Endodermal cell (in vitro differentiated cells): ENCODE data around the gene SS18L1. TPM values are rescaled to one million over a fixed set of nuclear protein-coding genes. Genes with fewer than 3 reads are reported as not detected.

Experiments
- DNase-seq: peaks from one replicate; pipeline ENCODE4 v3.0.0-alpha.2; 2017
- H3K27ac ChIP-seq: 2 replicates; pipeline ENCODE4 v1.5.1; 2013; ENCODE audit warnings: mild to moderate bottlenecking, low read depth, low read length, moderate library complexity
- H3K27me3 ChIP-seq: 2 replicates; pipeline ENCODE4 v1.6.1; 2013; ENCODE audit warnings: mild to moderate bottlenecking, low read length, moderate library complexity; ENCODE audit not compliant: insufficient read depth, control insufficient read depth, poor library complexity, severe bottlenecking
- H3K36me3 ChIP-seq: 2 replicates; pipeline ENCODE4 v1.7.0; 2013; ENCODE audit warnings: mild to moderate bottlenecking, low read length, moderate library complexity; ENCODE audit not compliant: control insufficient read depth, insufficient read depth
- H3K4me1 ChIP-seq: one replicate; pipeline ENCODE4 v1.7.0; 2013; ENCODE audit warnings: low read length; ENCODE audit not compliant: control insufficient read depth, insufficient read depth
- H3K4me3 ChIP-seq: 2 replicates; pipeline ENCODE4 v1.5.1; 2013; ENCODE audit warnings: mild to moderate bottlenecking, low read length, moderate library complexity
- H3K9ac ChIP-seq: 2 replicates; pipeline ENCODE4 v1.6.1; 2013; ENCODE audit warnings: mild to moderate bottlenecking, low read length, moderate library complexity; ENCODE audit not compliant: poor library complexity, severe bottlenecking; ENCODE audit errors: extremely low read depth
- H3K9me3 ChIP-seq: 2 replicates; pipeline ENCODE4 v1.6.1; 2013; ENCODE audit warnings: mild to moderate bottlenecking, low read length, moderate library complexity; ENCODE audit not compliant: control insufficient read depth
- H3K27ac Mint-ChIP-seq: 2 replicates; pipeline ENCODE4 v1.8.0; 2020; ENCODE audit warnings: mixed read lengths
- H3K27me3 Mint-ChIP-seq: 2 replicates; pipeline ENCODE4 v1.8.0; 2021; ENCODE audit warnings: mild to moderate bottlenecking, mixed read lengths; ENCODE audit not compliant: insufficient read depth
- H3K36me3 Mint-ChIP-seq: 2 replicates; pipeline ENCODE4 v1.8.0; 2020; ENCODE audit warnings: low read depth, mixed read lengths
- H3K4me1 Mint-ChIP-seq: 2 replicates; pipeline ENCODE4 v1.8.0; 2020; ENCODE audit warnings: mixed read lengths
- H3K4me3 Mint-ChIP-seq: 2 replicates; pipeline ENCODE4 v1.8.0; 2020; ENCODE audit warnings: mild to moderate bottlenecking, moderate library complexity, mixed read lengths
- H3K9me3 Mint-ChIP-seq: 2 replicates; pipeline ENCODE4 v1.8.0; 2020; ENCODE audit warnings: mild to moderate bottlenecking, mixed read lengths
- whole genome bisulfite sequencing, 2 experiments: methylation state at CpG; one replicate each; pipeline versions ENCODE4 v1.1.5 to v1.1.7; 2013; ENCODE audit warnings: missing lambda C conversion rate in 2 of 2, mixed read lengths in 1 of 2; ENCODE audit not compliant: insufficient coverage in 1 of 2, insufficient read length in 1 of 2; 5-methylcytosine and 5-hydroxymethylcytosine counted together
- total RNA-seq, 2 donors: library from RNA; stranded (reverse); fragmentation: NEBNext Ultra II Directional in 1 of 2; extraction: Animal tissue kit (Norgen Biotek cat#: 25700) in 1 of 2; gene quantifications; 2 replicates in 1 of 2; 3 replicates in 1 of 2; pipeline ENCODE4 v1.2.1, GENCODE V29; 2021
- TF ChIP-seq, protein P1 (sequence below): fragments of 200-600 bp; sonication (generic); conservative IDR thresholded peaks from 2 replicates; pipeline ENCODE4 v1.5.0; 2021; ENCODE audit warnings: antibody characterized with exemption, mild to moderate bottlenecking

The SS18L1 gene
- total RNA-seq, 2 donors from 2014 or later, result 23.2 to 28.8 TPM

DNA sequence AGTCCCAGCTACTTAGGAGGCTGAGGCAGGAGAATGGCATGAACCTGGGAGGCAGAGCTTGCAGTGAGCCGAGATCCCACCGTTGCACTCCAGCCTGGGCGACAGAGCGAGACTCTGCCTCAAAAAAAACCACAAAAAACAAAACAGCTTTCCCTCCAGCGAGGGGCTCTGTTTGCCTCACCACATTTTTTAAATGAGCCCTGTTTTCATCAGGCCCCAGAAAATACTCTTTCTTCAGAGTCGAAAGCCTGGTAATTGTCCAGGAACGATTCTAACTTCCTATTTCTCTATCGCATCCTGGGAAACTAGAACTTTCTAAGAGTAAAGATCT, 51.5 kb downstream of the SS18L1 start:
- 82 to 90% methylated on average over 6 to 8 of the region's 8 CpGs for WGBS, 2 experiments
- H3K36me3 ChIP-seq, result peaks cover 42% of the 10 kb centered on the region
- no peaks in the 10 kb centered on the region for H3K9me3 ChIP-seq
- Mint-ChIP-seq H3K36me3 (peaks cover 30% of the 10 kb centered on the region), H3K9me3 (no peaks in the 10 kb centered on the region), H3K27ac (no peak overlapping the region), H3K27me3 (no peaks in the 10 kb centered on the region), H3K4me3 (no peak overlapping the region), H3K4me1 (no peaks in the 10 kb centered on the region)
- H3K9ac ChIP-seq, result no peak overlapping the region
- TF ChIP-seq, protein P1, sequence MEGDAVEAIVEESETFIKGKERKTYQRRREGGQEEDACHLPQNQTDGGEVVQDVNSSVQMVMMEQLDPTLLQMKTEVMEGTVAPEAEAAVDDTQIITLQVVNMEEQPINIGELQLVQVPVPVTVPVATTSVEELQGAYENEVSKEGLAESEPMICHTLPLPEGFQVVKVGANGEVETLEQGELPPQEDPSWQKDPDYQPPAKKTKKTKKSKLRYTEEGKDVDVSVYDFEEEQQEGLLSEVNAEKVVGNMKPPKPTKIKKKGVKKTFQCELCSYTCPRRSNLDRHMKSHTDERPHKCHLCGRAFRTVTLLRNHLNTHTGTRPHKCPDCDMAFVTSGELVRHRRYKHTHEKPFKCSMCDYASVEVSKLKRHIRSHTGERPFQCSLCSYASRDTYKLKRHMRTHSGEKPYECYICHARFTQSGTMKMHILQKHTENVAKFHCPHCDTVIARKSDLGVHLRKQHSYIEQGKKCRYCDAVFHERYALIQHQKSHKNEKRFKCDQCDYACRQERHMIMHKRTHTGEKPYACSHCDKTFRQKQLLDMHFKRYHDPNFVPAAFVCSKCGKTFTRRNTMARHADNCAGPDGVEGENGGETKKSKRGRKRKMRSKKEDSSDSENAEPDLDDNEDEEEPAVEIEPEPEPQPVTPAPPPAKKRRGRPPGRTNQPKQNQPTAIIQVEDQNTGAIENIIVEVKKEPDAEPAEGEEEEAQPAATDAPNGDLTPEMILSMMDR, result no peak
- H3K27me3 ChIP-seq, result no peaks in the 10 kb centered on the region
- DNase-seq, result no peak
- H3K4me1 ChIP-seq, result no peaks in the 10 kb centered on the region
- H3K4me3 ChIP-seq, result no peak overlapping the region
- H3K27ac ChIP-seq, result no peak overlapping the region

DNA sequence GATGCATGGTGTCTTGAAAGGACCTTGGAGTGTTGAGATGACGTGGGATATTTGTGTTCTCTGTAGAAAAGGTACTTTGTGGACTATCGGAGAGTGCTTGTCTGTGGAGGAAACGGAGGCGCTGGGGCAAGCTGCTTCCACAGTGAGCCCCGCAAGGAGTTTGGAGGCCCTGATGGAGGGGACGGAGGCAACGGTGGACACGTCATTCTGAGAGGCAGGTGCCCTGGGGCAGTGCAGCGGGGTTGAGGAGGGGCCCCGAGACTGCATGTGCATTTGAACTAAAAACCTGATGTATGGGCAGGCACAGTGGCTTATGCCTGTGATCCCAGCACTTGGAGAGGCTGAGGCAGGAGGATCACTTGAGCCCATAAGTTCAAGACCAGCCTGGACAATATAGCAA, 52.2 kb downstream of the SS18L1 start:
- Mint-ChIP-seq H3K27ac (no peak overlapping the region), H3K4me3 (no peak overlapping the region), H3K4me1 (no peaks in the 10 kb centered on the region), H3K9me3 (no peaks in the 10 kb centered on the region), H3K36me3 (peaks cover 35% of the 10 kb centered on the region), H3K27me3 (no peaks in the 10 kb centered on the region)
- no peaks in the 10 kb centered on the region for H3K27me3 ChIP-seq
- peaks cover 46% of the 10 kb centered on the region for H3K36me3 ChIP-seq
- no peak for DNase-seq
- H3K9ac ChIP-seq, result no peak overlapping the region
- TF ChIP-seq, protein P1, result no peak
- H3K9me3 ChIP-seq, result no peaks in the 10 kb centered on the region
- H3K4me1 ChIP-seq, result no peaks in the 10 kb centered on the region
- WGBS, 2 experiments, result 96 to 97% methylated on average over 8 to 10 of the region's 10 CpGs
- H3K27ac ChIP-seq, result no peak overlapping the region
- H3K4me3 ChIP-seq, result no peak overlapping the region

DNA sequence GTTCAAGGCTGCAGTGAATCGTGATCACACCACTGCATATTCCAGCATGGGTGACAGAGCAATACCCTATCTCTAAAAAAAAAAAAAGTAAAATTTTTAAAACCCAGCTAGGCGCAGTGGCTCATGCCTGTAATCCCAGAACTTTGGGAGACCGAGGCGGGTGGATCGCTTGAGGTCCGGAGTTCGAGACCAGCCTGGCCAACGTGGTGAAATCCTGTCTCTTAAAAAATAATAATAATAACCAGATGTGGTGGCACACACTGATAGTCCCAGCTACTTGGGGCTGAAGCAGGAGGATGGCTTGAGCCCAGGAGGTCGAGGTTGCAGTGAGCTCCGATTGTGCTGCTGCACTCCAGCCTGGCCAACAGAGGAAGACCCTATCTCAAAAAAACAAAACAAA, 52.7 kb downstream of the SS18L1 start:
- no peaks in the 10 kb centered on the region for H3K4me1 Mint-ChIP-seq
- Histone ChIP-seq H3K27me3 (no peaks in the 10 kb centered on the region), H3K9me3 (no peaks in the 10 kb centered on the region), H3K4me3 (no peak overlapping the region), H3K9ac (no peak overlapping the region), H3K36me3 (peaks cover 48% of the 10 kb centered on the region), H3K4me1 (no peaks in the 10 kb centered on the region), H3K27ac (no peak overlapping the region)
- DNase-seq, result no peak
- H3K27me3 Mint-ChIP-seq, result no peaks in the 10 kb centered on the region
- TF ChIP-seq, protein P1, result no peak
- peaks cover 40% of the 10 kb centered on the region for H3K36me3 Mint-ChIP-seq
- WGBS, 2 experiments, result 91 to 100% methylated on average over 6 to 10 of the region's 10 CpGs
- no peak overlapping the region for H3K27ac Mint-ChIP-seq
- H3K9me3 Mint-ChIP-seq, result no peaks in the 10 kb centered on the region
- H3K4me3 Mint-ChIP-seq, result no peak overlapping the region
